NB4 (cell line): ENCODE results near the gene PDE4D.

ENCODE experiments used
- DNase-seq: peaks from one replicate; pipeline ENCODE4 v3.0.0; 2010; ENCODE audit warnings: low read depth
- H3K4me3 ChIP-seq: one replicate; pipeline ENCODE4 v1.5.1; 2011; ENCODE audit warnings: mild to moderate bottlenecking, low read depth, low read length, moderate library complexity
- MYC ChIP-seq: IDR thresholded peaks from 2 replicates; pipeline ENCODE4 v1.6.1; 2011; ENCODE audit warnings: low read depth, low read length
- POLR2A ChIP-seq: IDR thresholded peaks from 2 replicates; pipeline ENCODE4 v1.6.1; 2011; ENCODE audit warnings: mild to moderate bottlenecking; ENCODE audit not compliant: insufficient read length; ENCODE audit errors: extremely low read depth
- TF ChIP-seq, protein P1 (sequence below): IDR thresholded peaks from one replicate; pipeline ENCODE4 v1.5.1; 2012; ENCODE audit warnings: low read depth, low read length
- TF ChIP-seq, protein P2 (sequence below): IDR thresholded peaks from 2 replicates; pipeline ENCODE4 v1.6.1; 2011; ENCODE audit warnings: low read depth, low read length

The PDE4D gene

DNA sequence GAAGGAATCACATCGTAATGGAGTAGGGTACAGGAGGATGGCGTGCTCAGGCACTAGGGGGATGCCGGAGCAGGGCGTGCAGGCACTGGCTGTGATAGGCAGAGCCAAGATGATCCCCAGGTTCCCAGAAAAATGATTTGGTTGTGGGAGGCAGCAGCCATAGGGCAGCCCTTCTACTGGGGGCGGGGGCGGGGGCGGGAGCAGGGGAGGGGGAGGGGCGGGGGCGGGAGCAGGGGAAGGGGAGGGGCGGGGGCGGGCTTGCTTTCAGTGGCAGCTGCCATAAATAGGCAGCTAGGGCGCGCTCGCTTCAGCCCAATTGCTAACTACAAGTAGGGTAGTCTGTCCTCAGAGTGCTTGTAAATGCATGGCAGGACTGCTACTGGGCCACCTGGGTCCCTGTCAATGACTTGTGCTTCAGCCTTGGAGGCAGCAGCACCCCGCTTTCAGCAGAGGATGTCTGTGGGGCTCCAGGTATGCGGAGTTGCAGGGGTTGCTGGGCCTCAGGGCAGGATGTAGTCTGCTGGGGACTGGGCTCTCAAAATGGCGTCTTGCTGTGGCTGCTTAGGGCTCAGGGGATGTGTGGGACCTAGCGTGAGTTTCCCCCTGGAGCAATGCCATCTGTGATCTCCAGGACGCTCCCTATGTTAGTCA, 956.4 kb downstream of the PDE4D start:
- no peak overlapping the region for H3K4me3 ChIP-seq
- no peak for DNase-seq
- TF ChIP-seq MYC = no peak
- TF ChIP-seq, protein P1, sequence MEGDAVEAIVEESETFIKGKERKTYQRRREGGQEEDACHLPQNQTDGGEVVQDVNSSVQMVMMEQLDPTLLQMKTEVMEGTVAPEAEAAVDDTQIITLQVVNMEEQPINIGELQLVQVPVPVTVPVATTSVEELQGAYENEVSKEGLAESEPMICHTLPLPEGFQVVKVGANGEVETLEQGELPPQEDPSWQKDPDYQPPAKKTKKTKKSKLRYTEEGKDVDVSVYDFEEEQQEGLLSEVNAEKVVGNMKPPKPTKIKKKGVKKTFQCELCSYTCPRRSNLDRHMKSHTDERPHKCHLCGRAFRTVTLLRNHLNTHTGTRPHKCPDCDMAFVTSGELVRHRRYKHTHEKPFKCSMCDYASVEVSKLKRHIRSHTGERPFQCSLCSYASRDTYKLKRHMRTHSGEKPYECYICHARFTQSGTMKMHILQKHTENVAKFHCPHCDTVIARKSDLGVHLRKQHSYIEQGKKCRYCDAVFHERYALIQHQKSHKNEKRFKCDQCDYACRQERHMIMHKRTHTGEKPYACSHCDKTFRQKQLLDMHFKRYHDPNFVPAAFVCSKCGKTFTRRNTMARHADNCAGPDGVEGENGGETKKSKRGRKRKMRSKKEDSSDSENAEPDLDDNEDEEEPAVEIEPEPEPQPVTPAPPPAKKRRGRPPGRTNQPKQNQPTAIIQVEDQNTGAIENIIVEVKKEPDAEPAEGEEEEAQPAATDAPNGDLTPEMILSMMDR = no peak
- TF ChIP-seq POLR2A = no peak
- TF ChIP-seq, protein P2, sequence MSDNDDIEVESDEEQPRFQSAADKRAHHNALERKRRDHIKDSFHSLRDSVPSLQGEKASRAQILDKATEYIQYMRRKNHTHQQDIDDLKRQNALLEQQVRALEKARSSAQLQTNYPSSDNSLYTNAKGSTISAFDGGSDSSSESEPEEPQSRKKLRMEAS = no peak

DNA sequence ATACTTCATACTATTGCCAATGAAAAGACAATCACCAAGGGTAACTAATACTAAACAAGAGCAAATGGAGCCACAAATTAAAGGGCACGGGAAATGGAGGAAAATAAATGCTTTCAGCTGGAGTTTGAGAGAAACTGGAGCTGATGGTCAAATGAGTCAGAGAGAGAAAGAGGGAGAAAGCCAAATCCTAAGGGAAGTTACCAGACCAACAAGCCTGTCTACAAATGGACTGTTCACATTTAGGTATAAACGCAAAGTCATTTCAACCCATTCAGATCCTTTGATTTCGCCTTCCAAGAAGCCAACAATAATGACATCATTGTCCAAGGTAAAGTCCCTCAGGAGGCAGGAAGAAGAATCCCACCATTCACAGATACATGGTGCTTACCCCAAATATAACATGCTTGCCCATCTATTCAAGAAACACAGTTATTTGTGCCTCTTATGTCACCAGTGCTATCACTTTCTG, 958.9 kb downstream of the PDE4D start:
- no peak for DNase-seq
- TF ChIP-seq POLR2A = no peak
- TF ChIP-seq, protein P2 = no peak
- TF ChIP-seq, protein P1 = no peak
- no peak for TF ChIP-seq MYC
- no peak overlapping the region for H3K4me3 ChIP-seq

DNA sequence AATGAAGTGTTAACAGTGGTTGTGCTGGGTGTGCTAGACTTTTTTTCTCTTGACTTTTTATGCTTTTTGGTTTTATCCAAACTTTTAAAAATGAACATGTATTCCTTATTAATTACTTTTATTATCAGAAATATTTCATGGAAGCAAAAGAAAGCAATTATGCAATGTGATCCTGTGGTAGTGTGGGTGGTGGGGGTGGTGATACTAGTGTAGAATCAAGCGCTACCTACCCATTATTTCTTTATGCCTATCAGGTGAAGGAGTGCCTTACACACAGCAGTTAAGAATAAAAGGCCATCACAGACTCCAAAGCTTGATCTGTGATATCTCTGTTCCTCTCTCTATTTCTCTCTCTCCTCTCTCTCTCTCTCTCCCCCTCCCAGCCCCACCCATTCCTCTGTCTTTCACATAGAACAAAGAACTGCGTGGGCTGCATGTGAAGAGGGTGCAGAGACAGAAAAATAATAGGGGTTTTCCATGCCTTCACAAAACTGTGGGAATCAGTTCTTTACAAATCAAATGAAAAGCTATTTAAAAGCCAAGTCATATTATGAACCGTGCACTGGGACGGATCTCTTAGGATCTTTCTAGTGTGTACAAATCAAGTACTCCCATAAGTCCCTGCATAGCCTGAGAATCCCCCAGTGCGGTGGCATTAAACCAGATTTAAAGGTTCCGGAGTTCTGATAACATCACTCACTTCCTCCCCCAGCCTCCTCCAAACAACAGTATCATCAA, 959.5 kb downstream of the PDE4D start:
- DNase-seq = no peak
- TF ChIP-seq, protein P2 = no peak
- no peak for TF ChIP-seq POLR2A
- no peak for TF ChIP-seq MYC
- TF ChIP-seq, protein P1 = no peak
- no peak overlapping the region for H3K4me3 ChIP-seq

DNA sequence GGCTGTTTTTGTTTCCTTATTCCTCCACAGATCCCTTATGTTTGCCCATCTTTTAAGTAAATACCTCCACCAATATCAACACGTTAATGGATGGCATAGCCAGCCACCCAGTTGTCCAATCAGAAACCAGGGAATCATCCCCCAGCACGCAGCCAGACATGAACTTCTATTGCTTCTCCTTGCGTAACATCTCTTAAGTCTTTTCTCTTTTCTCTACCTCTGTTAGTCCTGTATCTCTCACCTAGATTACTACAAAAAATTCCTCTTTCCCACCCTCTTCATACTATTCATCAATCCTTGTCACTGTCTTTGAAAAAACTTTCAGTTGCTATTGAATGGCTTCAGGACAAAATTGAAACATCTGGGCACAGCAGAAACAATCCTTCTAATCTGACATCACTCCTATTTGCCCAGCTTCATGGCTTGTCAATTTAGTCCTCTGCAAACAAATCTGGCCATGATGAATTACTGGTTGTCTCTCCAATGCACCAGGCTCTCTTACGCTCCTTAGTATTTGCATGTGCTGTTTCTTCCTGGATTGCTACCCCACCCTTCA, 961.4 kb downstream of the PDE4D start:
- no peak overlapping the region for H3K4me3 ChIP-seq
- no peak for DNase-seq
- TF ChIP-seq, protein P2 = no peak
- TF ChIP-seq MYC (no peak), POLR2A (no peak)
- TF ChIP-seq, protein P1 = no peak

DNA sequence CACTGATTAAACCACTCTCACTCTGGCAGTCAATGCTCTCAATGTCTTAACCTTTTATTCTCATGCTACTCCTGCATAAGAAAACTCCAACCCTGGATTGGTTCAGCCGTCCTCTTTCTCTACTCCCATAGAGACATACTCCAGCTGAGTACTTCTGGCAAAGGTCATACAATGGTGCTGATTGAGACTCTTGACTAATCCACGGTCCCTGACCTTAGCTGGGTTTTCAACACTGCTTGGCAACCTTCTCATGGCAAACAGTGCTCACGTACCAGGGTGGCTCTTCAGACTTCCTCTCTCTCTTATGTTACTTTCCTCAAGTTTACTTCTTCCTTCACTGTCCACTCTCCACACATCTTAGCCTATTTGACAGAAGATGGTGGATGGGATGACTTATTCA, 963.0 kb downstream of the PDE4D start:
- no peak overlapping the region for H3K4me3 ChIP-seq
- no peak for DNase-seq
- TF ChIP-seq, protein P2 = no peak
- no peak for TF ChIP-seq MYC
- TF ChIP-seq, protein P1 = no peak
- no peak for TF ChIP-seq POLR2A
